Measurements from ENCODE around the gene C3orf33. TPM values are rescaled to one million over a fixed set of nuclear protein-coding genes. Genes with fewer than 3 reads are reported as not detected.
A peak's percentile ranks its signal among the peaks of the same experiment; 100 is the strongest.

Gene C3orf33
- total and polyA plus RNA-seq, 2 of the 13 experiments (the other 11 are each of a cell fraction or from before 2014, with no cell fraction given) = 9.2 to 12.6 TPM

DNA sequence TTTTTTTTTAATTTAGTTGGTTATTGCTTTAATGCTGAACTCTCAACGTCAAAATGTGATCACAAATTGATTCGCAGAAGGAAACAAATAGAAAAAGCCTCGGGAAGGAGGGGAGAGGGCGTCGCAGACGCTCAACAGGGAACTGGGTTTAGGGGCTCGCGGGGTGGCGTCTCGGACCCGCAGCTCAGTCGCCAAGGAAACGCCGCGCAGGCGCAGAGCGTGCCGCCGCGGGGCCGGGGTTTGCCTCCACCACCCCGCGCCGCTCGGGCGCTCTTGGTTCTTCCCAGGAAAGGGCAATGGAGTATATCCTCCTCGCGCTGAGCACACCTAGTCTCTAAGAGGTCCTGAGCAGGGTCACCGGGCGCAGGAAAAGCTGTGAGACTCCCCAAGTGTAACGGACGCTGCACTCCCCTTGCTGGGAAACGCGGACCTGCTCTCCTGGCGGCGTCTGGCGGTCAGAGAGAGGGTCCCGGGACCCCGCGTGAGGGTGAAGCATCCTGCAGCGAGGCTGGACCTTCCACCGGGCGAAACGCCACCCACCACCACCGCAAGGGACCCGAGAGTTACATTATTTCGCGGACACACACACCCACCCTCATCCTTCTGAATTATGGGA lies 62.0 kb downstream of the C3orf33 start (continued):
- TF ChIP-seq, protein P1, sequence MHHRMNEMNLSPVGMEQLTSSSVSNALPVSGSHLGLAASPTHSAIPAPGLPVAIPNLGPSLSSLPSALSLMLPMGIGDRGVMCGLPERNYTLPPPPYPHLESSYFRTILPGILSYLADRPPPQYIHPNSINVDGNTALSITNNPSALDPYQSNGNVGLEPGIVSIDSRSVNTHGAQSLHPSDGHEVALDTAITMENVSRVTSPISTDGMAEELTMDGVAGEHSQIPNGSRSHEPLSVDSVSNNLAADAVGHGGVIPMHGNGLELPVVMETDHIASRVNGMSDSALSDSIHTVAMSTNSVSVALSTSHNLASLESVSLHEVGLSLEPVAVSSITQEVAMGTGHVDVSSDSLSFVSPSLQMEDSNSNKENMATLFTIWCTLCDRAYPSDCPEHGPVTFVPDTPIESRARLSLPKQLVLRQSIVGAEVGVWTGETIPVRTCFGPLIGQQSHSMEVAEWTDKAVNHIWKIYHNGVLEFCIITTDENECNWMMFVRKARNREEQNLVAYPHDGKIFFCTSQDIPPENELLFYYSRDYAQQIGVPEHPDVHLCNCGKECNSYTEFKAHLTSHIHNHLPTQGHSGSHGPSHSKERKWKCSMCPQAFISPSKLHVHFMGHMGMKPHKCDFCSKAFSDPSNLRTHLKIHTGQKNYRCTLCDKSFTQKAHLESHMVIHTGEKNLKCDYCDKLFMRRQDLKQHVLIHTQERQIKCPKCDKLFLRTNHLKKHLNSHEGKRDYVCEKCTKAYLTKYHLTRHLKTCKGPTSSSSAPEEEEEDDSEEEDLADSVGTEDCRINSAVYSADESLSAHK (CRISPR knock-in tag; IDR thresholded peaks at IDR 0.05; ENCODE audit: borderline replicate concordance) = no peak
- no peak for TF ChIP-seq TERF1 (CRISPR knock-in tag; IDR thresholded peaks at IDR 0.05)
- no peak for TF ChIP-seq CSRNP2 (CRISPR knock-in tag; conservative IDR thresholded peaks at IDR 0.05; ENCODE audit: low read depth)
- peak; percentile 63; the same call in 1 of the 2 replicates for TF ChIP-seq POGK (CRISPR knock-in tag; conservative IDR thresholded peaks at IDR 0.05)
- TF ChIP-seq ZNF430 (CRISPR knock-in tag; IDR thresholded peaks at IDR 0.05) = no peak
- no peak for TF ChIP-seq JARID2 (CRISPR knock-in tag; IDR thresholded peaks at IDR 0.05; ENCODE audit: insufficient replicate concordance)
- TF ChIP-seq ZNF451 (CRISPR knock-in tag; IDR thresholded peaks at IDR 0.05) = no peak
- peak; percentile 50; the same call in 1 of the 2 replicates for TF ChIP-seq ZNF777 (CRISPR knock-in tag; IDR thresholded peaks at IDR 0.05)
- no peak for TF ChIP-seq MBNL3 (CRISPR knock-in tag; conservative IDR thresholded peaks at IDR 0.05)
- TF ChIP-seq ZBTB2 (CRISPR knock-in tag; IDR thresholded peaks at IDR 0.05; ENCODE audit: low read depth) = no peak
- TF ChIP-seq, protein P2, sequence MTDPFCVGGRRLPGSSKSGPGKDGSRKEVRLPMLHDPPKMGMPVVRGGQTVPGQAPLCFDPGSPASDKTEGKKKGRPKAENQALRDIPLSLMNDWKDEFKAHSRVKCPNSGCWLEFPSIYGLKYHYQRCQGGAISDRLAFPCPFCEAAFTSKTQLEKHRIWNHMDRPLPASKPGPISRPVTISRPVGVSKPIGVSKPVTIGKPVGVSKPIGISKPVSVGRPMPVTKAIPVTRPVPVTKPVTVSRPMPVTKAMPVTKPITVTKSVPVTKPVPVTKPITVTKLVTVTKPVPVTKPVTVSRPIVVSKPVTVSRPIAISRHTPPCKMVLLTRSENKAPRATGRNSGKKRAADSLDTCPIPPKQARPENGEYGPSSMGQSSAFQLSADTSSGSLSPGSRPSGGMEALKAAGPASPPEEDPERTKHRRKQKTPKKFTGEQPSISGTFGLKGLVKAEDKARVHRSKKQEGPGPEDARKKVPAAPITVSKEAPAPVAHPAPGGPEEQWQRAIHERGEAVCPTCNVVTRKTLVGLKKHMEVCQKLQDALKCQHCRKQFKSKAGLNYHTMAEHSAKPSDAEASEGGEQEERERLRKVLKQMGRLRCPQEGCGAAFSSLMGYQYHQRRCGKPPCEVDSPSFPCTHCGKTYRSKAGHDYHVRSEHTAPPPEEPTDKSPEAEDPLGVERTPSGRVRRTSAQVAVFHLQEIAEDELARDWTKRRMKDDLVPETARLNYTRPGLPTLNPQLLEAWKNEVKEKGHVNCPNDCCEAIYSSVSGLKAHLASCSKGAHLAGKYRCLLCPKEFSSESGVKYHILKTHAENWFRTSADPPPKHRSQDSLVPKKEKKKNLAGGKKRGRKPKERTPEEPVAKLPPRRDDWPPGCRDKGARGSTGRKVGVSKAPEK (CRISPR knock-in tag; IDR thresholded peaks at IDR 0.05; ENCODE audit: borderline replicate concordance) = no peak
- TF ChIP-seq ZNF605 (CRISPR knock-in tag; IDR thresholded peaks at IDR 0.05) = 0 out of 2 replicates have a peak, but pooled peaks have one; percentile 46
- no peak for TF ChIP-seq CREBL2 (CRISPR knock-in tag; IDR thresholded peaks at IDR 0.05; ENCODE audit: borderline replicate concordance)
- no peak for TF ChIP-seq ZNF746 (CRISPR knock-in tag; IDR thresholded peaks at IDR 0.05)
- no peak for TF ChIP-seq RARA (CRISPR knock-in tag; IDR thresholded peaks at IDR 0.05)
- peak; percentile 13 for TF ChIP-seq ZEB1 (IDR thresholded peaks at IDR 0.05; ENCODE audit: insufficient replicate concordance, low read depth)
- peak; percentile 6; the same call in 1 of the 2 replicates for TF ChIP-seq YEATS2 (CRISPR knock-in tag; IDR thresholded peaks at IDR 0.05; ENCODE audit: borderline replicate concordance)

Measured in HepG2 (cell line).